HK-2 (cell line): ENCODE results near the gene SHQ1.
"Not testable (repeated sequence)": the region's sequence is repeated elsewhere in the genome, so short reads cannot be mapped to it uniquely, and the experiment has no call there.

Experiments used
- DNase-seq: peaks from one replicate; pipeline ENCODE4 v3.0.0-alpha.2; 2018; ENCODE audit not compliant: unreplicated experiment

SHQ1 gene

GRCh38 chr3:72748659-72749058 is 99.6 kb downstream of the SHQ1 start:
- no peak for DNase-seq

- DNase-seq = no peak
These were observed 101.5 kb downstream of the SHQ1 start for GRCh38 chr3:72746430-72747411.

GRCh38 chr3:72745146-72745999 is 102.9 kb downstream of the SHQ1 start:
- DNase-seq = no peak

- DNase-seq = no peak
These were observed 103.9 kb downstream of the SHQ1 start for GRCh38 chr3:72744330-72744729.

GRCh38 chr3:72739531-72740466 is 108.4 kb downstream of the SHQ1 start:
- peak; percentile 53 for DNase-seq

GRCh38 chr3:72738752-72739530 is 109.3 kb downstream of the SHQ1 start:
- DNase-seq = peak; percentile 51

GRCh38 chr3:72735072-72735471 is 113.2 kb downstream of the SHQ1 start:
- DNase-seq = not testable (repeated sequence)

- no peak for DNase-seq
These were observed 114.6 kb downstream of the SHQ1 start for GRCh38 chr3:72733676-72734075.

GRCh38 chr3:72732666-72733345 is 115.4 kb downstream of the SHQ1 start:
- DNase-seq = not testable (repeated sequence)

GRCh38 chr3:72728958-72729467 is 119.2 kb downstream of the SHQ1 start:
- DNase-seq = no peak

- no peak for DNase-seq
These were observed 119.8 kb downstream of the SHQ1 start for GRCh38 chr3:72728329-72728889.

GRCh38 chr3:72727726-72728125 is 120.5 kb downstream of the SHQ1 start:
- DNase-seq = no peak

- no peak for DNase-seq
These were observed 121.1 kb downstream of the SHQ1 start for GRCh38 chr3:72727172-72727571.

GRCh38 chr3:72725229-72725628 is 123.0 kb downstream of the SHQ1 start:
- no peak for DNase-seq

- peak; percentile 5 for DNase-seq
These were observed 124.2 kb downstream of the SHQ1 start for GRCh38 chr3:72724070-72724469.

- DNase-seq = no peak
These were observed 125.1 kb downstream of the SHQ1 start for GRCh38 chr3:72722930-72723726.

- no peak for DNase-seq
These were observed 126.4 kb downstream of the SHQ1 start for GRCh38 chr3:72721683-72722381.

GRCh38 chr3:72720566-72720965 is 127.7 kb downstream of the SHQ1 start:
- no peak for DNase-seq
